Neural cell (in vitro differentiated cells): ENCODE data around the gene OGN. TPM values are rescaled to one million over a fixed set of nuclear protein-coding genes. Genes with fewer than 3 reads are reported as not detected.

Source experiments
- H2AFZ ChIP-seq: fragments of 200-600, 300-800 bp; sonication (generic), shearing (Covaris generic); 2 replicates; pipeline ENCODE4 v1.6.0; 2014; ENCODE audit warnings: low read depth, mild to moderate bottlenecking, antibody characterized with exemption, low read length, moderate library complexity
- H3F3A ChIP-seq: fragments of 200-600 bp; shearing (Covaris generic); 2 replicates; pipeline ENCODE4 v1.6.1; 2016; ENCODE audit warnings: mild to moderate bottlenecking, moderate library complexity, mixed read lengths, antibody characterized with exemption, low read length; ENCODE audit not compliant: insufficient read depth, poor library complexity, severe bottlenecking
- H3K27ac ChIP-seq: fragments of 200-600, 300-800 bp; sonication (generic), shearing (Covaris generic); 2 replicates; pipeline ENCODE4 v1.5.1; 2014; ENCODE audit warnings: mild to moderate bottlenecking, low read length, moderate library complexity
- H3K27me3 ChIP-seq: fragments of 300-800, 200-600 bp; sonication (generic), shearing (Covaris generic); 2 replicates; pipeline ENCODE4 v1.6.0; 2014; ENCODE audit warnings: mild to moderate bottlenecking, low read depth, low read length, moderate library complexity; ENCODE audit not compliant: insufficient read depth
- H3K36me3 ChIP-seq: fragments of 300-800, 200-600 bp; sonication (generic), shearing (Covaris generic); 2 replicates; pipeline ENCODE4 v1.5.1; 2014; ENCODE audit warnings: mild to moderate bottlenecking, antibody characterized with exemption, low read length, moderate library complexity; ENCODE audit not compliant: insufficient read depth
- H3K4me2 ChIP-seq: fragments of 300-800, 200-600 bp; sonication (generic), shearing (Covaris generic); 2 replicates; pipeline ENCODE4 v1.6.0; 2014; ENCODE audit warnings: mild to moderate bottlenecking, low read length
- H3K4me3 ChIP-seq: fragments of 300-800, 200-600 bp; sonication (generic), shearing (Covaris generic); 2 replicates; pipeline ENCODE4 v1.5.1; 2014; ENCODE audit warnings: mild to moderate bottlenecking, low read length, moderate library complexity
- H3K79me2 ChIP-seq: fragments of 200-600 bp; shearing (Covaris generic); replicated peaks from 2 replicates; pipeline ENCODE4 v1.6.0; 2014; ENCODE audit warnings: mild to moderate bottlenecking, low read length, moderate library complexity; ENCODE audit not compliant: insufficient read depth
- H3K9ac ChIP-seq: fragments of 300-800, 200-600 bp; sonication (generic), shearing (Covaris generic); 2 replicates; pipeline ENCODE4 v1.6.1; 2016; ENCODE audit warnings: mild to moderate bottlenecking, low read length, mixed read lengths
- H3K9me2 ChIP-seq: fragments of 200-600 bp; shearing (Covaris generic); 2 replicates; pipeline ENCODE4 v1.6.1; 2016; ENCODE audit warnings: mild to moderate bottlenecking, low read length, mixed read lengths; ENCODE audit not compliant: insufficient read depth
- H3K9me3 ChIP-seq: fragments of 200-600, 300-800 bp; sonication (generic), shearing (Covaris generic); 2 replicates; pipeline ENCODE4 v1.6.1; 2016; ENCODE audit warnings: mild to moderate bottlenecking, mixed run types, low read length, moderate library complexity, mixed read lengths
- H4K20me1 ChIP-seq: fragments of 200-600 bp; shearing (Covaris generic); 2 replicates; pipeline ENCODE4 v1.6.1; 2016; ENCODE audit warnings: mild to moderate bottlenecking, mixed run types; ENCODE audit not compliant: insufficient read depth
- EP300 ChIP-seq: fragments of 450-650 bp; conservative IDR thresholded peaks from 2 replicates; pipeline ENCODE4 v1.6.1; 2014; ENCODE audit warnings: antibody characterized with exemption, mild to moderate bottlenecking, moderate library complexity; ENCODE audit not compliant: poor library complexity, severe bottlenecking
- EZH2 ChIP-seq: fragments of 200-600, 300-800 bp; shearing (Covaris generic), sonication (generic); IDR thresholded peaks from 2 replicates; pipeline ENCODE4 v1.6.1; 2014; ENCODE audit warnings: antibody characterized with exemption, low read length, borderline replicate concordance, mild to moderate bottlenecking; ENCODE audit not compliant: insufficient read depth, poor library complexity, severe bottlenecking
- MXI1 ChIP-seq: fragments of 450-650 bp; conservative IDR thresholded peaks from 2 replicates; pipeline ENCODE4 v1.6.1; 2014; ENCODE audit warnings: antibody characterized with exemption, mild to moderate bottlenecking; ENCODE audit not compliant: poor library complexity, severe bottlenecking
- POLR2AphosphoS5 ChIP-seq: IDR thresholded peaks from 2 replicates; pipeline ENCODE4 v1.6.1; 2012
- RAD21 ChIP-seq: fragments of 450-650 bp; conservative IDR thresholded peaks from 2 replicates; pipeline ENCODE4 v1.6.1; 2014; ENCODE audit warnings: antibody characterized with exemption, mild to moderate bottlenecking, moderate library complexity
- SMC3 ChIP-seq: fragments of 450-650 bp; conservative IDR thresholded peaks from 2 replicates; pipeline ENCODE4 v1.6.1; 2014; ENCODE audit warnings: antibody characterized with exemption, mild to moderate bottlenecking, moderate library complexity; ENCODE audit not compliant: poor library complexity
- TAF1 ChIP-seq: IDR thresholded peaks from 2 replicates; pipeline ENCODE4 v1.6.1; 2012; ENCODE audit warnings: low read depth
- polyA plus RNA-seq: library from polyadenylated mRNA; depleted of rRNA; stranded (reverse); fragments of >200 nt; gene quantifications from 2 replicates; pipeline ENCODE4 v1.2.3, GENCODE V29; 2014
- TF ChIP-seq, protein P1 (sequence below): IDR thresholded peaks from 2 replicates; pipeline ENCODE4 v1.6.1; 2012; ENCODE audit warnings: borderline replicate concordance
- TF ChIP-seq, protein P2 (sequence below): fragments of 450-650 bp; IDR thresholded peaks from 2 replicates; pipeline ENCODE4 v1.5.1; 2014; ENCODE audit warnings: antibody characterized with exemption, mild to moderate bottlenecking, moderate library complexity; ENCODE audit not compliant: poor library complexity, severe bottlenecking

The OGN gene
- polyA plus RNA-seq, 1 donor from 2014 or later: not detected

DNA sequence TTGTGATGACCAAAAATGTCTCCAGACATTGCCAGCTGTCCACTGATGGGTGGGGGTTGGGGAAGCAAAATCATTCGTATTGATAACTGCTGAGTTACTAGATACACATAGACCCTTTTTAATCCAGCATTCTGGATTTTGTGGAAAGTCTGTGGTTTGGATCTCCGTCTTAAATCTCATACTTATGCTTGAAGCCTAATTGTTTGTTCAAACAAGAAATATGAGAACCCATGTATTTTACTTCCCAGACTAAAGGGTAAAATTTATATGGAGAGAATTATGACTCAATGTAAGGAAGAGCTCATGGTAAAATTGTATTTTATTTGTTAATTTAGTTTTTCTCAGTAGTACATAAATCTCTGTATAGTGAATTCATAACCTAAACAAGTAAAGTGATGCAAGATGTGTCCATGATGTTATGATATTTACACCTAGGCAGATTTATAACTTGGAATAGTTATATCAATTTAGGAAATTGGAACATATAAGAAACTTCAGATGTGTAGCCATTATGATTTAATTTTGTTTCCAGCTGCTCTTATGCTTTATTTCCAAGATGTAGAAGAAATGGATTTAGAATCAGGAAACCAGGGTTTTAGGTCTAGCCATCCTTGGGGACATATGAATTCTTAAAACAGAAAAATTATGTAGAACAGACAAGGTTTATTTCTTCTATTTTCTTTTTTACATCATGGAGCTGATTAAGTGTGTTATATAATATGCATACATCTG lies 4.5 kb upstream of the OGN start:
- Histone ChIP-seq H3K36me3 (no peaks in the 10 kb centered on the region), H3K4me3 (no peak overlapping the region), H3K9ac (no peak overlapping the region), H3K4me2 (no peak overlapping the region), H3K9me3 (no peaks in the 10 kb centered on the region), H2AFZ (no peak overlapping the region), H3K79me2 (no peaks in the 10 kb centered on the region), H3K9me2 (no peaks in the 10 kb centered on the region), H3K27me3 (no peaks in the 10 kb centered on the region), H3F3A (no peaks in the 10 kb centered on the region), H3K27ac (no peak overlapping the region), H4K20me1 (no peaks in the 10 kb centered on the region)
- TF ChIP-seq MXI1 (no peak), POLR2AphosphoS5 (no peak)

DNA sequence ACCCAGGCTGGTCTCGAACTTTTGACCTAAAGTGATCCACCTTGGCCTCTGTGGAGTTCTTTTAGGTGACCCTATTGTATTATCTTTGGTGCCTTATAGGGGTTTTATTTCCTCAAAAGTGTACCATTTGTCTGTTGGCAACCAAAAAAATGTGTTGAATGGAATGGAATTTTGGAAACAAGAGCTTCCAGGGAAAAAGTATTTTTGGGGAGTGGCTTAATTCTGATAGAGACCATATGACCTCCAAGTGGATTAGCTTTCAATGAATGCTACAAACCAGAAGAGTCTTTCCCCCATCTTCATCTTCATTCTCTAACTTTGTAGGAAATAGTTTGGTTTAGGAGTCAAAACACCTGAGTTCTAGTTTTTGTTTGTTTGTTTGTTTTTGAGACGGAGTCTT lies 3.4 kb upstream of the OGN start:
- H3K79me2 ChIP-seq: no peaks in the 10 kb centered on the region
- H3K4me2 ChIP-seq: no peak overlapping the region
- no peaks in the 10 kb centered on the region for H4K20me1 ChIP-seq
- H2AFZ ChIP-seq: no peak overlapping the region
- no peaks in the 10 kb centered on the region for H3F3A ChIP-seq
- no peaks in the 10 kb centered on the region for H3K36me3 ChIP-seq
- TF ChIP-seq TAF1 (no peak), MXI1 (no peak), EZH2 (no peak)
- TF ChIP-seq, protein P1, sequence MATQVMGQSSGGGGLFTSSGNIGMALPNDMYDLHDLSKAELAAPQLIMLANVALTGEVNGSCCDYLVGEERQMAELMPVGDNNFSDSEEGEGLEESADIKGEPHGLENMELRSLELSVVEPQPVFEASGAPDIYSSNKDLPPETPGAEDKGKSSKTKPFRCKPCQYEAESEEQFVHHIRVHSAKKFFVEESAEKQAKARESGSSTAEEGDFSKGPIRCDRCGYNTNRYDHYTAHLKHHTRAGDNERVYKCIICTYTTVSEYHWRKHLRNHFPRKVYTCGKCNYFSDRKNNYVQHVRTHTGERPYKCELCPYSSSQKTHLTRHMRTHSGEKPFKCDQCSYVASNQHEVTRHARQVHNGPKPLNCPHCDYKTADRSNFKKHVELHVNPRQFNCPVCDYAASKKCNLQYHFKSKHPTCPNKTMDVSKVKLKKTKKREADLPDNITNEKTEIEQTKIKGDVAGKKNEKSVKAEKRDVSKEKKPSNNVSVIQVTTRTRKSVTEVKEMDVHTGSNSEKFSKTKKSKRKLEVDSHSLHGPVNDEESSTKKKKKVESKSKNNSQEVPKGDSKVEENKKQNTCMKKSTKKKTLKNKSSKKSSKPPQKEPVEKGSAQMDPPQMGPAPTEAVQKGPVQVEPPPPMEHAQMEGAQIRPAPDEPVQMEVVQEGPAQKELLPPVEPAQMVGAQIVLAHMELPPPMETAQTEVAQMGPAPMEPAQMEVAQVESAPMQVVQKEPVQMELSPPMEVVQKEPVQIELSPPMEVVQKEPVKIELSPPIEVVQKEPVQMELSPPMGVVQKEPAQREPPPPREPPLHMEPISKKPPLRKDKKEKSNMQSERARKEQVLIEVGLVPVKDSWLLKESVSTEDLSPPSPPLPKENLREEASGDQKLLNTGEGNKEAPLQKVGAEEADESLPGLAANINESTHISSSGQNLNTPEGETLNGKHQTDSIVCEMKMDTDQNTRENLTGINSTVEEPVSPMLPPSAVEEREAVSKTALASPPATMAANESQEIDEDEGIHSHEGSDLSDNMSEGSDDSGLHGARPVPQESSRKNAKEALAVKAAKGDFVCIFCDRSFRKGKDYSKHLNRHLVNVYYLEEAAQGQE: no peak
- H3K9ac ChIP-seq: no peak overlapping the region
- no peak overlapping the region for H3K4me3 ChIP-seq
- no peaks in the 10 kb centered on the region for H3K9me3 ChIP-seq
- H3K9me2 ChIP-seq: no peaks in the 10 kb centered on the region
- H3K27me3 ChIP-seq: no peaks in the 10 kb centered on the region
- no peak overlapping the region for H3K27ac ChIP-seq

DNA sequence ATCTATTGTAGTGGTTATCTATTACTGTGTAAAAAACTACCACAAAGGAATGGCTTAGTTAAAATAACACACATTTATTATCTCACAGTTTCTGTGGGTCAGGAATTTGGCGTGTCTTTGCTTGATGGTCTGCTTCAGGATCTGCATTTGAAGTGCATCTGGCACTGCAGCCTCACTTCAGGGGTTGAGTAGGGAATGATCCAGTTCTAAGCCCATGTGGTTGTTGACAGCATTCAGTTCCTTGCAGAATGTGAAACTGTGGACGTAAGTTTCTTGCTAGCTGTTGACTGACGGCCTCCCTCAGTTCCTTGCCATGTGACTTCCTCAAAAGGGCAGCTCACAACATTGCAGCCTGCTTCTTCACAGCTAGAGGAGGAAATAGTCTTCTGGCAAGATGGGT lies 2.1 kb upstream of the OGN start:
- H3K79me2 ChIP-seq: no peaks in the 10 kb centered on the region
- no peak overlapping the region for H2AFZ ChIP-seq
- no peak overlapping the region for H3K4me3 ChIP-seq
- H4K20me1 ChIP-seq: no peaks in the 10 kb centered on the region
- no peaks in the 10 kb centered on the region for H3K27me3 ChIP-seq
- no peak overlapping the region for H3K27ac ChIP-seq
- H3K9me2 ChIP-seq: no peaks in the 10 kb centered on the region
- TF ChIP-seq, protein P2, sequence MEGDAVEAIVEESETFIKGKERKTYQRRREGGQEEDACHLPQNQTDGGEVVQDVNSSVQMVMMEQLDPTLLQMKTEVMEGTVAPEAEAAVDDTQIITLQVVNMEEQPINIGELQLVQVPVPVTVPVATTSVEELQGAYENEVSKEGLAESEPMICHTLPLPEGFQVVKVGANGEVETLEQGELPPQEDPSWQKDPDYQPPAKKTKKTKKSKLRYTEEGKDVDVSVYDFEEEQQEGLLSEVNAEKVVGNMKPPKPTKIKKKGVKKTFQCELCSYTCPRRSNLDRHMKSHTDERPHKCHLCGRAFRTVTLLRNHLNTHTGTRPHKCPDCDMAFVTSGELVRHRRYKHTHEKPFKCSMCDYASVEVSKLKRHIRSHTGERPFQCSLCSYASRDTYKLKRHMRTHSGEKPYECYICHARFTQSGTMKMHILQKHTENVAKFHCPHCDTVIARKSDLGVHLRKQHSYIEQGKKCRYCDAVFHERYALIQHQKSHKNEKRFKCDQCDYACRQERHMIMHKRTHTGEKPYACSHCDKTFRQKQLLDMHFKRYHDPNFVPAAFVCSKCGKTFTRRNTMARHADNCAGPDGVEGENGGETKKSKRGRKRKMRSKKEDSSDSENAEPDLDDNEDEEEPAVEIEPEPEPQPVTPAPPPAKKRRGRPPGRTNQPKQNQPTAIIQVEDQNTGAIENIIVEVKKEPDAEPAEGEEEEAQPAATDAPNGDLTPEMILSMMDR: no peak
- TF ChIP-seq MXI1 (no peak), RAD21 (no peak), EZH2 (no peak), EP300 (no peak), SMC3 (no peak), TAF1 (no peak), POLR2AphosphoS5 (no peak)
- TF ChIP-seq, protein P1: no peak
- H3F3A ChIP-seq: no peaks in the 10 kb centered on the region
- no peaks in the 10 kb centered on the region for H3K36me3 ChIP-seq
- no peaks in the 10 kb centered on the region for H3K9me3 ChIP-seq
- H3K4me2 ChIP-seq: no peak overlapping the region
- no peak overlapping the region for H3K9ac ChIP-seq
